ENCODE results near the gene RFC1. TPM values are rescaled to one million over a fixed set of nuclear protein-coding genes. Genes with fewer than 3 reads are reported as not detected.

The RFC1 gene
- total RNA-seq, 1 experiment from 2014 or later: 72.9 TPM

Other genes starting within 250 kb of the RFC1 start
- gene WDR19, start 183.8 kb downstream of the RFC1 start, total RNA-seq (2014; rRNA removed; shearing (Covaris generic)): 11.5 and 12.5 TPM in 2 replicates
- not detected in 2 replicates for gene KLB, start 40.6 kb upstream of the RFC1 start, total RNA-seq (2014; rRNA removed; shearing (Covaris generic))
- gene RPL9, start 92.6 kb upstream of the RFC1 start, total RNA-seq (2014; rRNA removed; shearing (Covaris generic)): 1,320 and 3,545 TPM in 2 replicates
- 6.7 and 10.4 TPM in 2 replicates for gene LIAS, start 92.7 kb upstream of the RFC1 start, total RNA-seq (2014; rRNA removed; shearing (Covaris generic))
- 61.2 and 83.3 TPM in 2 replicates for gene UGDH, start 161.1 kb upstream of the RFC1 start, total RNA-seq (2014; rRNA removed; shearing (Covaris generic))

Measured in M059J (cell line).